KOPT-K1 (cell line): Measurements from ENCODE around the gene UBL4A.

Experiments used
- H3K27ac ChIP-seq: fragments of 200-600 bp; sonication (generic); 2 replicates; pipeline ENCODE4 v1.5.1; 2016; ENCODE audit warnings: antibody characterized with exemption, mild to moderate bottlenecking, low read depth, low read length; ENCODE audit not compliant: poor library complexity, severe bottlenecking
- H3K36me3 ChIP-seq: fragments of 200-600 bp; sonication (generic); 2 replicates; pipeline ENCODE4 v1.5.1; 2017; ENCODE audit warnings: antibody characterized with exemption, mild to moderate bottlenecking, low read length, moderate library complexity; ENCODE audit not compliant: insufficient read depth
- H3K9me3 ChIP-seq: fragments of 200-600 bp; sonication (generic); 2 replicates; pipeline ENCODE4 v1.5.1; 2017; ENCODE audit warnings: antibody characterized with exemption, low read length, mild to moderate bottlenecking; ENCODE audit not compliant: insufficient read depth, poor library complexity, severe bottlenecking

The UBL4A gene

GRCh38 chrX:154466036-154466435 is 20.4 kb downstream of the UBL4A start:
- no peaks in the 10 kb centered on the region for H3K9me3 ChIP-seq
- no peak overlapping the region for H3K27ac ChIP-seq
- H3K36me3 ChIP-seq, result peaks cover 71% of the 10 kb centered on the region; the same call in 1 of the 2 replicates

GRCh38 chrX:154465601-154466000 is 20.8 kb downstream of the UBL4A start:
- Histone ChIP-seq H3K9me3 (no peaks in the 10 kb centered on the region), H3K36me3 (peaks cover 67% of the 10 kb centered on the region; the same call in 1 of the 2 replicates), H3K27ac (no peak overlapping the region)

GRCh38 chrX:154464806-154465365 is 21.5 kb downstream of the UBL4A start:
- Histone ChIP-seq H3K9me3 (no peaks in the 10 kb centered on the region), H3K27ac (no peak overlapping the region), H3K36me3 (peaks cover 60% of the 10 kb centered on the region; the same call in 1 of the 2 replicates)

GRCh38 chrX:154463611-154464220 is 22.7 kb downstream of the UBL4A start:
- Histone ChIP-seq H3K36me3 (peaks cover 50% of the 10 kb centered on the region; the same call in 1 of the 2 replicates), H3K27ac (no peak overlapping the region)

DNA sequence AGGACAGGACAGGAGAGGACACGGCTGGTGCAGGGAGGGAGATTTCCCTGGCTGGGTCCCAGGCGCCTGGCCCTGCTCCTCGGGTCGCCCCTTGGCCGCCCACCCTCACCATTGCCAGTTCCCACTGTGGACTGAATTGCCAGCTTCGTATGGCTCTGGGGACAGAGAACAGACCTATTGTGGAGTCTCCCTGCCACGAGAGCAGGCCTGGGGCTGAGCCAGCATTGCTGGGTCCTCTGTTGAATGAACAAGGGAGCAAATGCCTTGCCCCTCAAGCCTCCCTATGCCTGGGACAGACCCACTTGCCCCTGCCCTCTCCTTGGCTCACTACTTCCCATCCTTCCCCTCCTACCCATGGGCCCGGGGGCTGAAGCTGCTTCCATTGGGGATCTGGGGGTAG is 24.0 kb downstream of the UBL4A start:
- Histone ChIP-seq H3K27ac (no peak overlapping the region), H3K36me3 (peaks cover 36% of the 10 kb centered on the region; the same call in 1 of the 2 replicates), H3K9me3 (no peaks in the 10 kb centered on the region)

More at GRCh38 chrX:154463611-154464220, 22.7 kb downstream of the UBL4A start:
- H3K9me3 ChIP-seq, result no peaks in the 10 kb centered on the region

DNA sequence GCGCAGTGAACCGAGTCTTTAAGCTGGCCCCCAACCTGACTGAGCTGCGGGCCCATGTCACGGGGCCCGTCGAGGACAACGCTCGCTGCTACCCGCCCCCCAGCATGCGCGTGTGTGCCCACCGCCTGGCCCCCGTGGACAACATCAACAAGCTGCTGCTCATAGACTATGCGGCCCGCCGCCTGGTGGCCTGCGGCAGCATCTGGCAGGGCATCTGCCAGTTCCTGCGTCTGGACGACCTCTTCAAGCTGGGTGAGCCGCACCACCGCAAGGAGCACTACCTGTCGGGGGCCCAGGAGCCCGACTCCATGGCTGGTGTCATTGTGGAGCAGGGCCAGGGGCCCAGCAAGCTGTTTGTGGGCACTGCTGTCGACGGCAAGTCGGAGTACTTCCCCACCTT is 26.1 kb downstream of the UBL4A start:
- peaks cover 22% of the 10 kb centered on the region; the same call in 1 of the 2 replicates for H3K36me3 ChIP-seq
- H3K9me3 ChIP-seq, result no peaks in the 10 kb centered on the region
- H3K27ac ChIP-seq, result no peak overlapping the region

DNA sequence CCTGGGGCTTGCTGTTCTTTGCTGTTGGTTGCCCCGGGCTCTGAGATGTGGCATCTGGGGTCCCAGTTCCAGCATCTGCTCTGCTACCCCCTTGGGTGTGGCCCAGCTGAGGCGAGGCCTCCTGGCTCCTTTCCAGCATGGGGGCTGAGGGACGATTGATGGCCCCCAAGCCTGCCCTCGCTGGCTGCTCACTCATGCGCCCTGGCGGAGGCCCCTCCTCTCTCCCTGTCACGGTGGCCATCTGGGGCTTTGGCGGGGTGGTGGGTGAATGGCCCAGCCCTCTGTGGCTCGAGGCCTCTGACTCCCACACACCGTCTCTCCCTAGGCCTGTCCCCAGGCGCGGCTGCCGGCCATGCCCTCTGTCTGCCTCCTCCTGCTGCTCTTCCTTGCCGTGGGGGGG is 26.6 kb downstream of the UBL4A start:
- Histone ChIP-seq H3K27ac (no peak overlapping the region), H3K9me3 (no peaks in the 10 kb centered on the region)

DNA sequence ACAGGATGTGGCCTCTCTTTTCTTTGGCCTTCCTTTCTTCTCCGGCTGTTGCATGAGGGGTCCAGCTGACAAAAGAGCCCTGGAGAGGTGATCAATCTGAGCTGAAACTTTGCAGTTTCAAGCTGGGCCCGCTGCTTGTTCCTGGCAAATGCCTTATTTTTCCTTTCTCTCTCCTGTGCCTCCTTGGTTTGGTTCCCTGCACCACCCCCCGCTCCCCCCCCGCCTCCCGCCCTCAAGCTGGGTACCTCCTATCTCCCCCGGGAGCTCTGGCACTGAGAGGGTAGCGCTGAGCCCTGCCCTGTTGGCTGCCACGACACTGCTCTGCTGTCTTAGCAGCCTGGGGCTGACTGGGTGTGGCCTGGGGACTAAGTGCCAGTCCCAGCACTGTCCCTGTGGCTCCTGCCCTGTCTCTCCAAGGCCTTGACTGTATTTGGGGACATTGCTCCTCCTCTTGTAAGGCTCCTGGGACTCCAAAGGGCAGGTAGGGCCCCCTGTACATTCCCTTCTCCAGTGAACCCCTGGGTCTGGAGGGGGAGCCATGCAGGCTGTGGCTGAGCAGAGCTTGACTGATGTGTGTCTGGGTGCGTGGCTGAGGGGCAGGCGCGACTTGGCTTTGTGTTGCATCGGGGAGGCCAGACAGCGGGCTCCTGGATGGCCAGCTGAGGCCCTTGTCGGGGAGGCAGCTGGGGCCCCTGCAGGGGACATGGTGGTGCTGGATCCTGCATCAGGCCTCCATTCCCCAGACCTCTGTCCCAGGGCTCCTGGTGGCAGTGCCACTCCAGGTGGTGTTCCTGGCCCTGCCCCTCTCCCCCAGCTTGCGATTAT is 27.2 kb downstream of the UBL4A start:
- no peaks in the 10 kb centered on the region for H3K9me3 ChIP-seq
- H3K27ac ChIP-seq, result peak overlapping the region; percentile 60
- H3K36me3 ChIP-seq, result peaks cover 11% of the 10 kb centered on the region; the same call in 1 of the 2 replicates

More for the DNA sequence above, 26.6 kb downstream of the UBL4A start:
- H3K36me3 ChIP-seq, result peaks cover 18% of the 10 kb centered on the region; the same call in 1 of the 2 replicates

GRCh38 chrX:154458116-154458953 is 28.1 kb downstream of the UBL4A start, which contains the start of gene PLXNA3:
TSS of gene PLXNA3 (plus strand) at chrX:154458281. CDS start at chrX:154460184, 1,903 bp downstream.
- Histone ChIP-seq H3K9me3 (no peaks in the 10 kb centered on the region), H3K36me3 (peaks cover 9% of the 10 kb centered on the region; the same call in 1 of the 2 replicates), H3K27ac (peak within 1 kb of the TSS; percentile 60)

- Histone ChIP-seq H3K36me3 (peaks cover 9% of the 10 kb centered on the region; the same call in 1 of the 2 replicates), H3K27ac (peak overlapping the region; percentile 60), H3K9me3 (no peaks in the 10 kb centered on the region)
Observed at GRCh38 chrX:154457491-154458115, 28.8 kb downstream of the UBL4A start.

GRCh38 chrX:154452823-154453222 is 33.6 kb downstream of the UBL4A start:
- Histone ChIP-seq H3K27ac (no peak overlapping the region), H3K36me3 (peaks cover 29% of the 10 kb centered on the region; the same call in 1 of the 2 replicates), H3K9me3 (no peaks in the 10 kb centered on the region)

DNA sequence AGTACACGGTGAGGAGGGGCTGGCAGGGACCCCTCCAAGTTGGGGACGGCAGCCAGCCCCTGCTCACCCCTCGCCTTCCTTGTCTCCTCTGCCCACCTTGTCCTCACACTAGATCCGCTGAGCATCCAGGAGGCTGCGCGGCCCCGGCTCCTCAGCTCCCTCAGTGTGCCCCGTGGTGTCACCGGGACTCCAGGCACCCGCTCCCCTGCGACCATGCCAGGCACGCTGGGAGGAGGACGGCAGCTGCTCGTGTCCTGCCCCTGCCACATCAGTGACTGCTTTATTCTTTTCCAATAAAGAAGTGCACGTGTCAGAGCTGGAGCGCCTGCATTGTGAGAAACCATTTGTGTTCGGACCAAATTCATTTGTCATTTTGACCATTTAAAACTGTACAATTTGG is 36.1 kb downstream of the UBL4A start:
- Histone ChIP-seq H3K27ac (no peak overlapping the region), H3K36me3 (peaks cover 29% of the 10 kb centered on the region; the same call in 1 of the 2 replicates), H3K9me3 (no peaks in the 10 kb centered on the region)

DNA sequence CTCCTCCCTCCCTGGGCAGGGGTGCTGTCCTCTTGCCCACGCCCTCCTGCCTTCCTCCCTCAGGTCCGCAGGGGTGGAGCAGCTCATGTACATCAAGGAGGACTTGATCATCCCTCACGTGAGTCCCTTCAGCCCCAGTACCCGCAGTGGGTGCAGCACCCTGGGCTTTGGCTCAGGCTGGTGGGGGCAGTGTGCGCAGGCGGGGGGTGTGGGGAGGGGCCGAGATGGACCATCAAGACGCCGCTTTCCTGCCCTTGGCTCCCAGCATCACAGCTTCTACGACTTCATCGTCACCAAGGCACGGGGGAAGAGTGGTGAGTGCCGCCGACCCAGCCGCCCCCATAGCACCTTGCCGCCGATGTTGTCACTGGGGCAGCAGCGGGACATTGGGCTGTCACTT is 36.8 kb downstream of the UBL4A start:
- Histone ChIP-seq H3K36me3 (peaks cover 29% of the 10 kb centered on the region; the same call in 1 of the 2 replicates), H3K27ac (no peak overlapping the region), H3K9me3 (no peaks in the 10 kb centered on the region)

- Histone ChIP-seq H3K9me3 (no peaks in the 10 kb centered on the region), H3K36me3 (peaks cover 29% of the 10 kb centered on the region; the same call in 1 of the 2 replicates), H3K27ac (no peak overlapping the region)
Observed at GRCh38 chrX:154448484-154448883, 37.9 kb downstream of the UBL4A start.
